HepG2 (cell line): ENCODE data around the gene CDHR4. TPM values are rescaled to one million over a fixed set of nuclear protein-coding genes. Genes with fewer than 3 reads are reported as not detected.

Source experiments
- ATAC-seq: fragments of 200-7000 bp; cut with Tn5 transposase; 3 replicates; pipeline ENCODE4 v1.9.1; 2020; ENCODE audit warnings: mild to moderate bottlenecking, moderate library complexity
- BruUV-seq: library from RNA; stranded (reverse); fragments of 400-500 nt; replicated peaks from 2 replicates; lab custom pipeline; 2021; lab: Mats Ljungman, UMichigan
- CTCF ChIA-PET: fragments of 300-600 bp; formaldehyde crosslinking; extraction: SDS; loops from one replicate; lab custom pipeline; 2021; ENCODE audit warnings: low total read pairs, inconsistent platforms, low intra/inter-chr PET ratio; lab: Yijun Ruan, JAX
- POLR2A ChIA-PET: fragments of 350-600 bp; sonication (Branson Sonifier 250); formaldehyde crosslinking; loops from one replicate; lab custom pipeline; 2020; ENCODE audit warnings: antibody characterized with exemption, inconsistent platforms; lab: Yijun Ruan, JAX
- DNase-seq: peaks from one replicate; pipeline ENCODE4 v3.0.0-alpha.2; 2015; ENCODE audit warnings: low spot score
- FAIRE-seq: peaks from 3 replicates; lab custom pipeline; 2011; peaks lifted over from hg19 to GRCh38; lab: Jason Lieb, UNC
- H2AFZ ChIP-seq: one replicate; pipeline ENCODE4 v1.6.1; 2011; ENCODE audit warnings: low read length, inconsistent platforms
- H3K27ac ChIP-seq: fragments of 300-600 bp; 3 replicates; pipeline ENCODE4 v1.8.0; 2011; ENCODE audit warnings: mixed run types, mild to moderate bottlenecking, mixed read lengths, low read length, inconsistent platforms; ENCODE audit not compliant: insufficient read depth; ENCODE audit errors: extremely low read length
- H3K27me3 ChIP-seq, 2 experiments: fragments of 200-600 bp in 1 of 2; 2 replicates in 1 of 2; 3 replicates in 1 of 2; pipeline versions ENCODE4 v1.6.0 to v1.8.0; 2011; ENCODE audit warnings: low read length in 2 of 2, mild to moderate bottlenecking in 2 of 2, moderate library complexity in 2 of 2, inconsistent platforms in 1 of 2; ENCODE audit not compliant: insufficient read depth in 2 of 2, control insufficient read depth in 1 of 2
- H3K36me3 ChIP-seq, 2 experiments: fragments of 200-600 bp in 1 of 2; replicated peaks in 1 of 2; 2 replicates in 1 of 2; 3 replicates in 1 of 2; pipeline versions ENCODE4 v1.5.1 to v1.8.0; 2011; ENCODE audit warnings: low read length in 2 of 2, inconsistent platforms in 1 of 2; ENCODE audit not compliant: insufficient read depth in 2 of 2, control insufficient read depth in 1 of 2
- H3K4me1 ChIP-seq: 2 replicates; pipeline ENCODE4 v1.5.1; 2012; ENCODE audit warnings: low read length, inconsistent platforms; ENCODE audit not compliant: insufficient read depth
- H3K4me2 ChIP-seq: 2 replicates; pipeline ENCODE4 v1.6.0; 2011; ENCODE audit warnings: low read depth, low read length, inconsistent platforms
- H3K4me3 ChIP-seq, 3 experiments: fragments of 200-600 bp in 1 of 3; sonication (generic), shearing (Covaris generic) in 1 of 3; replicated peaks in 1 of 3; 2 replicates each; pipeline ENCODE4 v1.5.1; 2011 to 2016; ENCODE audit warnings: low read length in 3 of 3, inconsistent platforms in 2 of 3, low read depth in 2 of 3, mild to moderate bottlenecking in 2 of 3, control low read depth in 1 of 3, mixed read lengths in 1 of 3; ENCODE audit not compliant: insufficient read depth in 1 of 3
- H3K79me2 ChIP-seq: one replicate; pipeline ENCODE4 v1.6.1; 2011; ENCODE audit warnings: low read length, inconsistent platforms; ENCODE audit not compliant: insufficient read depth
- H3K9ac ChIP-seq: 2 replicates; pipeline ENCODE4 v1.6.0; 2011; ENCODE audit warnings: mild to moderate bottlenecking, low read depth, low read length, inconsistent platforms; ENCODE audit not compliant: insufficient read depth
- H3K9me3 ChIP-seq: 2 replicates; pipeline ENCODE4 v1.5.1; 2012; ENCODE audit warnings: mild to moderate bottlenecking, low read length
- H4K20me1 ChIP-seq: 2 replicates; pipeline ENCODE4 v1.6.0; 2011; ENCODE audit warnings: inconsistent platforms, mild to moderate bottlenecking, low read length, moderate library complexity; ENCODE audit not compliant: insufficient read depth
- CTCF ChIP-seq: sonication (generic); formaldehyde crosslinking; IDR thresholded peaks from 2 replicates; pipeline ENCODE4 v1.5.0; 2020; ENCODE audit warnings: mild to moderate bottlenecking, missing genetic modification reagents, moderate library complexity
- HMG20B ChIP-seq: conservative IDR thresholded peaks from 2 replicates; pipeline ENCODE4 v1.6.1; 2016; ENCODE audit warnings: missing genetic modification reagents, missing compliant biosample characterization
- HMGXB3 ChIP-seq: sonication (generic); formaldehyde crosslinking; IDR thresholded peaks from 2 replicates; pipeline ENCODE4 v1.4.0; 2020; ENCODE audit warnings: missing genetic modification reagents, borderline replicate concordance
- NFE2L2 ChIP-seq: fragments of 150-350 bp; IDR thresholded peaks from 2 replicates; pipeline ENCODE4 v1.6.1; 2014; ENCODE audit warnings: low read length
- REXO4 ChIP-seq: sonication (generic); formaldehyde crosslinking; IDR thresholded peaks from 2 replicates; pipeline ENCODE4 v1.8.0; 2022; ENCODE audit warnings: missing genetic modification reagents, mild to moderate bottlenecking, borderline replicate concordance
- TEAD2 ChIP-seq: sonication (generic); formaldehyde crosslinking; IDR thresholded peaks from 2 replicates; pipeline ENCODE4 v1.9.0; 2021; ENCODE audit warnings: missing genetic modification reagents
- ZBTB37 ChIP-seq: sonication (generic); formaldehyde crosslinking; IDR thresholded peaks from 2 replicates; pipeline ENCODE4 v1.4.0; 2020; ENCODE audit warnings: mild to moderate bottlenecking, missing genetic modification reagents
- ZFP91 ChIP-seq: sonication (generic); formaldehyde crosslinking; IDR thresholded peaks from 2 replicates; pipeline ENCODE4 v1.9.0; 2022; ENCODE audit warnings: missing genetic modification reagents, mild to moderate bottlenecking, borderline replicate concordance
- ZNF678 ChIP-seq: sonication (generic); formaldehyde crosslinking; IDR thresholded peaks from 2 replicates; pipeline ENCODE4 v1.4.0; 2020; ENCODE audit warnings: mild to moderate bottlenecking, missing genetic modification reagents
- ZNF704 ChIP-seq: sonication (generic); formaldehyde crosslinking; IDR thresholded peaks from 2 replicates; pipeline ENCODE4 v1.8.1; 2023; ENCODE audit warnings: mild to moderate bottlenecking, inconsistent platforms, moderate library complexity, missing genetic modification reagents, borderline replicate concordance
- WGBS: methylation state at CpG from one replicate; pipeline ENCODE4 v1.1.6; 2017; ENCODE audit warnings: low lambda C conversion rate; 5-methylcytosine and 5-hydroxymethylcytosine counted together
- in situ Hi-C: cut with HindIII; loops from 2 replicates; pipeline ENCODE4 v1.10.0; 2017; ENCODE audit warnings: low pct_unique_long_range_greater_than_20kb; ENCODE audit not compliant: extremely low pct_ligation_motif_present
- intact Hi-C: fragments of 100-400 bp; cut with micrococcal nuclease; formaldehyde crosslinking; loops from one replicate; pipeline ENCODE4 v1.10.0; 2022; ENCODE audit not compliant: unreplicated experiment
- polyA plus RNA-seq, 8 experiments: library from polyadenylated mRNA; depleted of rRNA in 3 of 8; stranded (reverse) in 7 of 8; unstranded in 1 of 8; fragments of >200 nt; fragmentation: Illumina TruSeq in 4 of 8; extraction: Trizol in 4 of 8; gene quantifications; 2 replicates each; pipeline versions ENCODE4 v1.2.1 to v1.2.3, GENCODE V29; 2011 to 2016; ENCODE audit warnings: low read depth in 4 of 8, missing spikeins in 1 of 8, mixed read lengths in 1 of 8; ENCODE audit not compliant: insufficient read depth in 1 of 8
- total RNA-seq, 5 experiments: library from RNA; depleted of rRNA; stranded (reverse); fragments of >200 nt; fragmentation: Illumina TruSeq; extraction: Trizol; gene quantifications; 2 replicates each; pipeline ENCODE4 v1.2.3, GENCODE V29; 2016; ENCODE audit warnings: low read depth in 1 of 5

The CDHR4 gene
- total and polyA plus RNA-seq, 2 of the 13 experiments (the other 11 are each of a cell fraction or from before 2014, with no cell fraction given) = 0.21 TPM; not detected in 1

GRCh38 chr3:49794926-49795905 lies 4.5 kb downstream of the CDHR4 start (continued):
- 0 out of 2 replicates have a peak, but pooled peaks have one; percentile 4 for TF ChIP-seq CTCF (CRISPR knock-in tag)
- no peak for TF ChIP-seq NFE2L2
- TF ChIP-seq ZBTB37 (CRISPR knock-in tag) = no peak
- TF ChIP-seq ZNF704 = 0 out of 2 replicates have a peak, but pooled peaks have one; percentile 30
- no peak for TF ChIP-seq ZNF678 (CRISPR knock-in tag)

GRCh38 chr3:49794431-49794830 lies 5.2 kb downstream of the CDHR4 start:
- ChIA-PET POLR2A (no interaction called here), CTCF (no interaction called here)
- no peak for DNase-seq
- FAIRE-seq = no peak
- Histone ChIP-seq H3K4me1 (peaks cover 44% of the 10 kb centered on the region), H3K9ac (no peak overlapping the region), H3K36me3 (no peaks in the 10 kb centered on the region), H3K79me2 (no peaks in the 10 kb centered on the region), H3K4me3 (no peak overlapping the region), H3K27me3 (peaks cover 0 to 1% of the 10 kb centered on the region in 2 experiments; a peak in 1 of 5 replicates), H2AFZ (no peak overlapping the region), H3K4me2 (peak overlapping the region; percentile 0; the same call in 1 of the 2 replicates), H3K9me3 (no peaks in the 10 kb centered on the region), H4K20me1 (no peaks in the 10 kb centered on the region), H3K27ac (no peak overlapping the region)
- in situ Hi-C loops = no loop called here
- ATAC-seq = peak; percentile 13
- intact Hi-C loops = no loop called here
- 67% methylated on average over 1 of the region's 4 CpGs for WGBS
- no TSS peak for BruUV-seq
- TF ChIP-seq HMG20B (CRISPR knock-in tag) = no peak
- no peak for TF ChIP-seq ZFP91 (CRISPR knock-in tag)
- TF ChIP-seq HMGXB3 (CRISPR knock-in tag) = no peak
- TF ChIP-seq TEAD2 (CRISPR knock-in tag) = no peak
- TF ChIP-seq REXO4 (CRISPR knock-in tag) = no peak
